ENCODE measurements around the gene MAD1L1.
"Not testable (repeated sequence)": the region's sequence is repeated elsewhere in the genome, so short reads cannot be mapped to it uniquely, and the experiment has no call there.

The MAD1L1 gene

GRCh38 chr7:1875392-1876199 lies 357.1 kb downstream of the MAD1L1 start:
- peak; percentile 7 to 68 (median 63) for DNase-seq
- 74% methylated on average over 23 of the region's 29 CpGs for WGBS (ENCODE audit: insufficient coverage)
- Histone ChIP-seq H3K9me3 (ENCODE audit: control extremely low read depth in 1 of 5, control insufficient read depth in 4 of 5, insufficient read depth in 2 of 5, low read depth in 1 of 5, low read length in 4 of 5) (peaks cover 0 to 11% (median 0%) of the 10 kb centered on the region in 5 experiments), H3K4me3 (ENCODE audit: control insufficient read depth in 1 of 7, extremely low read depth in 1 of 7, insufficient read depth in 4 of 7, low read depth in 2 of 7, low read length in 6 of 7) (peak overlapping the region in 1 of 7 experiments; percentile 33), H3K4me1 (ENCODE audit: control extremely low read depth in 1 of 4, control insufficient read depth in 4 of 4, insufficient read depth in 4 of 4, low read length in 3 of 4) (peaks cover 0 to 13% (median 3%) of the 10 kb centered on the region in 4 experiments), H3K36me3 (ENCODE audit: control insufficient read depth in 4 of 4, insufficient read depth in 4 of 4, low read length in 3 of 4) (peaks cover 0 to 19% (median 3%) of the 10 kb centered on the region in 4 experiments)
- POLR2A ChIA-PET; CTCF ChIA-PET; H3K27me3 ChIP-seq (replicated peaks in 2 of 5; ENCODE audit: control insufficient read depth in 4 of 5, insufficient read depth in 5 of 5, low read length in 4 of 5); H3K27ac ChIP-seq (ENCODE audit: insufficient read depth in 1 of 2, low read depth in 1 of 2, low read length in 2 of 2, poor library complexity in 1 of 2, severe bottlenecking in 2 of 2): not testable (repeated sequence)

GRCh38 chr7:1874590-1875391 lies 358.0 kb downstream of the MAD1L1 start:
- peaks cover 0 to 12% (median 3%) of the 10 kb centered on the region in 4 experiments for H3K4me1 ChIP-seq (ENCODE audit: control extremely low read depth in 1 of 4, control insufficient read depth in 4 of 4, insufficient read depth in 4 of 4, low read length in 3 of 4)
- H3K27ac ChIP-seq (ENCODE audit: insufficient read depth in 1 of 2, low read depth in 1 of 2, low read length in 2 of 2, poor library complexity in 1 of 2, severe bottlenecking in 2 of 2); POLR2A ChIA-PET; DNase-seq; H3K27me3 ChIP-seq (replicated peaks in 2 of 5; ENCODE audit: control insufficient read depth in 4 of 5, insufficient read depth in 5 of 5, low read length in 4 of 5): not testable (repeated sequence)
- CTCF ChIA-PET, result interaction anchor here (0.9 to 1.2 kb wide), 2 partner anchors 11 to 47 kb away, joined by 3 read pairs; no protein-coding TSS in a partner anchor
- H3K9me3 ChIP-seq (ENCODE audit: control extremely low read depth in 1 of 5, control insufficient read depth in 4 of 5, insufficient read depth in 2 of 5, low read depth in 1 of 5, low read length in 4 of 5), result peaks cover 0 to 11% (median 0%) of the 10 kb centered on the region in 5 experiments
- WGBS (ENCODE audit: insufficient coverage), result 80% methylated on average over 9 of the region's 21 CpGs
- peaks cover 0 to 11% (median under 1%) of the 10 kb centered on the region in 4 experiments for H3K36me3 ChIP-seq (ENCODE audit: control insufficient read depth in 4 of 4, insufficient read depth in 4 of 4, low read length in 3 of 4)
- peak overlapping the region in 2 of 7 experiments; percentile 26 to 33 for H3K4me3 ChIP-seq (ENCODE audit: control insufficient read depth in 1 of 7, extremely low read depth in 1 of 7, insufficient read depth in 4 of 7, low read depth in 2 of 7, low read length in 6 of 7)

- no peak for DNase-seq
- peaks cover 0 to 12% (median 3%) of the 10 kb centered on the region in 4 experiments for H3K4me1 ChIP-seq (ENCODE audit: control extremely low read depth in 1 of 4, control insufficient read depth in 4 of 4, insufficient read depth in 4 of 4, low read length in 3 of 4)
- H3K9me3 ChIP-seq (ENCODE audit: control extremely low read depth in 1 of 5, control insufficient read depth in 4 of 5, insufficient read depth in 2 of 5, low read depth in 1 of 5, low read length in 4 of 5), result peaks cover 0 to 11% (median 0%) of the 10 kb centered on the region in 5 experiments
- H3K27ac ChIP-seq (ENCODE audit: insufficient read depth in 1 of 2, low read depth in 1 of 2, low read length in 2 of 2, poor library complexity in 1 of 2, severe bottlenecking in 2 of 2), result no peak overlapping the region
- ChIA-PET CTCF (interaction anchor here (0.9 to 1.2 kb wide), 2 partner anchors 12 to 48 kb away, joined by 3 read pairs; no protein-coding TSS in a partner anchor), POLR2A (no interaction called here)
- H3K4me3 ChIP-seq (ENCODE audit: control insufficient read depth in 1 of 7, extremely low read depth in 1 of 7, insufficient read depth in 4 of 7, low read depth in 2 of 7, low read length in 6 of 7), result no peak overlapping the region
- 97% methylated on average over 38 of the region's 38 CpGs for WGBS (ENCODE audit: insufficient coverage)
- no peaks in the 10 kb centered on the region for H3K27me3 ChIP-seq (replicated peaks in 2 of 5; ENCODE audit: control insufficient read depth in 4 of 5, insufficient read depth in 5 of 5, low read length in 4 of 5)
- peaks cover 0 to 10% (median 0%) of the 10 kb centered on the region in 4 experiments for H3K36me3 ChIP-seq (ENCODE audit: control insufficient read depth in 4 of 4, insufficient read depth in 4 of 4, low read length in 3 of 4)
These were observed 358.7 kb downstream of the MAD1L1 start for GRCh38 chr7:1873857-1874589.

- ChIA-PET CTCF (no interaction called here), POLR2A (no interaction called here)
- H3K9me3 ChIP-seq (ENCODE audit: control extremely low read depth in 1 of 5, control insufficient read depth in 4 of 5, insufficient read depth in 2 of 5, low read depth in 1 of 5, low read length in 4 of 5), result peaks cover 0 to 11% (median 0%) of the 10 kb centered on the region in 5 experiments
- H3K27ac ChIP-seq (ENCODE audit: insufficient read depth in 1 of 2, low read depth in 1 of 2, low read length in 2 of 2, poor library complexity in 1 of 2, severe bottlenecking in 2 of 2), result no peak overlapping the region
- no peaks in the 10 kb centered on the region for H3K27me3 ChIP-seq (replicated peaks in 2 of 5; ENCODE audit: control insufficient read depth in 4 of 5, insufficient read depth in 5 of 5, low read length in 4 of 5)
- peaks cover 0 to 12% (median 3%) of the 10 kb centered on the region in 4 experiments for H3K4me1 ChIP-seq (ENCODE audit: control extremely low read depth in 1 of 4, control insufficient read depth in 4 of 4, insufficient read depth in 4 of 4, low read length in 3 of 4)
- H3K36me3 ChIP-seq (ENCODE audit: control insufficient read depth in 4 of 4, insufficient read depth in 4 of 4, low read length in 3 of 4), result peaks cover 0 to 10% (median 0%) of the 10 kb centered on the region in 4 experiments
- H3K4me3 ChIP-seq (ENCODE audit: control insufficient read depth in 1 of 7, extremely low read depth in 1 of 7, insufficient read depth in 4 of 7, low read depth in 2 of 7, low read length in 6 of 7), result no peak overlapping the region
- 98% methylated on average over 10 of the region's 13 CpGs for WGBS (ENCODE audit: insufficient coverage)
- no peak for DNase-seq
These were observed 359.3 kb downstream of the MAD1L1 start for GRCh38 chr7:1873421-1873820.

- no peaks in the 10 kb centered on the region for H3K27me3 ChIP-seq (replicated peaks in 2 of 5; ENCODE audit: control insufficient read depth in 4 of 5, insufficient read depth in 5 of 5, low read length in 4 of 5)
- H3K4me1 ChIP-seq (ENCODE audit: control extremely low read depth in 1 of 4, control insufficient read depth in 4 of 4, insufficient read depth in 4 of 4, low read length in 3 of 4), result peaks cover 0 to 12% (median 3%) of the 10 kb centered on the region in 4 experiments
- no peak for DNase-seq
- H3K4me3 ChIP-seq (ENCODE audit: control insufficient read depth in 1 of 7, extremely low read depth in 1 of 7, insufficient read depth in 4 of 7, low read depth in 2 of 7, low read length in 6 of 7), result no peak overlapping the region
- ChIA-PET CTCF (interaction anchor here (0.6 kb wide), 1 partner anchor 467 kb away, joined by 3 read pairs; no protein-coding TSS in a partner anchor), POLR2A (no interaction called here)
- H3K9me3 ChIP-seq (ENCODE audit: control extremely low read depth in 1 of 5, control insufficient read depth in 4 of 5, insufficient read depth in 2 of 5, low read depth in 1 of 5, low read length in 4 of 5), result peaks cover 0 to 9% (median 0%) of the 10 kb centered on the region in 5 experiments
- WGBS (ENCODE audit: insufficient coverage), result 88% methylated on average over 7 of the region's 12 CpGs
- H3K36me3 ChIP-seq (ENCODE audit: control insufficient read depth in 4 of 4, insufficient read depth in 4 of 4, low read length in 3 of 4), result peaks cover 0 to 10% (median 0%) of the 10 kb centered on the region in 4 experiments
- no peak overlapping the region for H3K27ac ChIP-seq (ENCODE audit: insufficient read depth in 1 of 2, low read depth in 1 of 2, low read length in 2 of 2, poor library complexity in 1 of 2, severe bottlenecking in 2 of 2)
These were observed 359.7 kb downstream of the MAD1L1 start for GRCh38 chr7:1873070-1873405.

GRCh38 chr7:1872191-1873069 lies 360.3 kb downstream of the MAD1L1 start:
- 95% methylated on average over 39 of the region's 39 CpGs for WGBS (ENCODE audit: insufficient coverage)
- Histone ChIP-seq H3K4me1 (ENCODE audit: control extremely low read depth in 1 of 4, control insufficient read depth in 4 of 4, insufficient read depth in 4 of 4, low read length in 3 of 4) (peaks cover 0 to 12% (median 3%) of the 10 kb centered on the region in 4 experiments), H3K4me3 (ENCODE audit: control insufficient read depth in 1 of 7, extremely low read depth in 1 of 7, insufficient read depth in 4 of 7, low read depth in 2 of 7, low read length in 6 of 7) (no peak overlapping the region), H3K27ac (ENCODE audit: insufficient read depth in 1 of 2, low read depth in 1 of 2, low read length in 2 of 2, poor library complexity in 1 of 2, severe bottlenecking in 2 of 2) (no peak overlapping the region), H3K36me3 (ENCODE audit: control insufficient read depth in 4 of 4, insufficient read depth in 4 of 4, low read length in 3 of 4) (peaks cover 0 to 10% (median 0%) of the 10 kb centered on the region in 4 experiments), H3K27me3 (replicated peaks in 2 of 5; ENCODE audit: control insufficient read depth in 4 of 5, insufficient read depth in 5 of 5, low read length in 4 of 5) (no peaks in the 10 kb centered on the region), H3K9me3 (ENCODE audit: control extremely low read depth in 1 of 5, control insufficient read depth in 4 of 5, insufficient read depth in 2 of 5, low read depth in 1 of 5, low read length in 4 of 5) (peaks cover 0 to 5% (median 0%) of the 10 kb centered on the region in 5 experiments)
- ChIA-PET CTCF (interaction anchor here (0.6 kb wide), 1 partner anchor 467 kb away, joined by 3 read pairs; no protein-coding TSS in a partner anchor), POLR2A (no interaction called here)
- DNase-seq, result no peak

Data from common myeloid progenitor, CD34-positive (primary cell).